ENCODE data around the gene BOC.

Gene BOC

GRCh38 chr3:113249111-113249510, 37.8 kb downstream of the BOC start:
- no peak for DNase-seq (ENCODE audit: extremely low read depth in 1 of 2, low read depth in 1 of 2)

GRCh38 chr3:113249601-113250000, 38.2 kb downstream of the BOC start:
- DNase-seq (ENCODE audit: extremely low read depth in 1 of 2, low read depth in 1 of 2): no peak

- DNase-seq (ENCODE audit: extremely low read depth in 1 of 2, low read depth in 1 of 2): no peak
Measured at GRCh38 chr3:113250566-113250965, 39.2 kb downstream of the BOC start.

- no peak for DNase-seq (ENCODE audit: extremely low read depth in 1 of 2, low read depth in 1 of 2)
Measured at GRCh38 chr3:113251817-113252216, 40.5 kb downstream of the BOC start.

- DNase-seq (ENCODE audit: extremely low read depth in 1 of 2, low read depth in 1 of 2): no peak
Measured at GRCh38 chr3:113252553-113252952, 41.2 kb downstream of the BOC start.

GRCh38 chr3:113253702-113254101, 42.3 kb downstream of the BOC start:
- no peak for DNase-seq (ENCODE audit: extremely low read depth in 1 of 2, low read depth in 1 of 2)

GRCh38 chr3:113254171-113254947, 43.0 kb downstream of the BOC start:
- no peak for DNase-seq (ENCODE audit: extremely low read depth in 1 of 2, low read depth in 1 of 2)

GRCh38 chr3:113255100-113255853, 43.9 kb downstream of the BOC start:
- no peak for DNase-seq (ENCODE audit: extremely low read depth in 1 of 2, low read depth in 1 of 2)

GRCh38 chr3:113255854-113256615, 44.7 kb downstream of the BOC start:
- no peak for DNase-seq (ENCODE audit: extremely low read depth in 1 of 2, low read depth in 1 of 2)

- DNase-seq (ENCODE audit: extremely low read depth in 1 of 2, low read depth in 1 of 2): no peak
Measured at GRCh38 chr3:113258361-113258760, 47.0 kb downstream of the BOC start.

GRCh38 chr3:113259196-113259595, 47.8 kb downstream of the BOC start:
- DNase-seq (ENCODE audit: extremely low read depth in 1 of 2, low read depth in 1 of 2): no peak

- DNase-seq (ENCODE audit: extremely low read depth in 1 of 2, low read depth in 1 of 2): no peak
Measured at GRCh38 chr3:113261063-113261625, 49.8 kb downstream of the BOC start.

GRCh38 chr3:113261626-113262303, 50.4 kb downstream of the BOC start:
- no peak for DNase-seq (ENCODE audit: extremely low read depth in 1 of 2, low read depth in 1 of 2)

- DNase-seq (ENCODE audit: extremely low read depth in 1 of 2, low read depth in 1 of 2): no peak
Measured at GRCh38 chr3:113262304-113262665, 50.9 kb downstream of the BOC start.

- no peak for DNase-seq (ENCODE audit: extremely low read depth in 1 of 2, low read depth in 1 of 2)
Measured at GRCh38 chr3:113263020-113263419, 51.7 kb downstream of the BOC start.

GRCh38 chr3:113263778-113264177, 52.4 kb downstream of the BOC start:
- no peak for DNase-seq (ENCODE audit: extremely low read depth in 1 of 2, low read depth in 1 of 2)

GRCh38 chr3:113264283-113265131, 53.1 kb downstream of the BOC start:
- DNase-seq (ENCODE audit: extremely low read depth in 1 of 2, low read depth in 1 of 2): no peak

GRCh38 chr3:113265231-113265630, 53.9 kb downstream of the BOC start:
- no peak for DNase-seq (ENCODE audit: extremely low read depth in 1 of 2, low read depth in 1 of 2)

- no peak for DNase-seq (ENCODE audit: extremely low read depth in 1 of 2, low read depth in 1 of 2)
Measured at GRCh38 chr3:113266738-113267137, 55.4 kb downstream of the BOC start.

GRCh38 chr3:113268311-113268710, 57.0 kb downstream of the BOC start:
- DNase-seq (ENCODE audit: extremely low read depth in 1 of 2, low read depth in 1 of 2): no peak
